Tibial nerve (tissue), 4 donors: ENCODE measurements around the gene SDCCAG8. TPM values are rescaled to one million over a fixed set of nuclear protein-coding genes. Genes with fewer than 3 reads are reported as not detected.

Experiments used
- DNase-seq, 2 donors: peaks; one replicate each; pipeline ENCODE4 v3.0.0-alpha.2; 2019; ENCODE audit warnings: low spot score in 2 of 2
- H3K27ac ChIP-seq, 4 donors: fragments of 200-600 bp; sonication (generic) in 3 of 4; one replicate each; pipeline ENCODE4 v1.5.1; 2017 to 2019; ENCODE audit warnings: mild to moderate bottlenecking in 1 of 4
- H3K27me3 ChIP-seq, 2 donors: fragments of 200-600 bp; sonication (generic) in 1 of 2; one replicate each; pipeline versions ENCODE4 v1.5.1 to v1.6.0; 2017 to 2019
- H3K36me3 ChIP-seq, 3 donors: fragments of 200-600 bp; sonication (generic); one replicate each; pipeline ENCODE4 v1.5.1; 2018 to 2019
- H3K4me1 ChIP-seq, 4 donors: fragments of 200-600 bp; sonication (generic) in 3 of 4; one replicate each; pipeline ENCODE4 v1.5.1; 2017 to 2019
- H3K4me3 ChIP-seq, 4 donors: fragments of 200-600 bp; sonication (generic) in 3 of 4; one replicate each; pipeline ENCODE4 v1.5.1; 2017 to 2019; ENCODE audit warnings: mild to moderate bottlenecking in 1 of 4, moderate library complexity in 1 of 4
- H3K9me3 ChIP-seq, 4 donors: fragments of 200-600 bp; sonication (generic) in 3 of 4; one replicate each; pipeline ENCODE4 v1.5.1; 2017 to 2019
- CTCF ChIP-seq, 5 experiments: fragments of 200-600 bp in 3 of 5; fragments of 450-650 bp in 2 of 5; sonication (generic) in 3 of 5; IDR thresholded peaks; one replicate each; pipeline ENCODE4 v1.5.1; 2016 to 2019; ENCODE audit warnings: antibody characterized with exemption in 5 of 5, mild to moderate bottlenecking in 3 of 5, moderate library complexity in 2 of 5
- EP300 ChIP-seq, 2 donors: sonication (generic); formaldehyde crosslinking; IDR thresholded peaks; one replicate each; pipeline ENCODE4 v1.6.1; 2017; ENCODE audit warnings: antibody characterized with exemption in 2 of 2, mild to moderate bottlenecking in 1 of 2
- POLR2A ChIP-seq, 2 donors: fragments of 450-650 bp; IDR thresholded peaks; one replicate each; pipeline ENCODE4 v1.6.1; 2017; ENCODE audit warnings: antibody characterized with exemption in 2 of 2, mild to moderate bottlenecking in 2 of 2, moderate library complexity in 2 of 2
- WGBS, 2 donors: methylation state at CpG; one replicate each; pipeline ENCODE4 v1.1.5; 2018; 5-methylcytosine and 5-hydroxymethylcytosine counted together
- total RNA-seq, 4 donors: library from RNA; depleted of rRNA; stranded (reverse); fragments of >200 nt; gene quantifications; one replicate each; pipeline ENCODE4 v1.1.0, GENCODE V29; 2016

SDCCAG8 gene
- total RNA-seq, 4 donors from 2014 or later, result 39.0 to 86.5 (median 56.0) TPM

GRCh38 chr1:243275316-243275715, 19.5 kb downstream of the SDCCAG8 start:
- TF ChIP-seq POLR2A (IDR thresholded peaks at IDR 0.05) (no peak), EP300 (IDR thresholded peaks at IDR 0.05) (no peak), CTCF (IDR thresholded peaks at IDR 0.05) (no peak)
- peaks cover 0 to 8% (median 6%) of the 10 kb centered on the region in 4 donors for H3K4me1 ChIP-seq
- H3K9me3 ChIP-seq, result peaks cover 0 to 17% (median 0%) of the 10 kb centered on the region in 4 donors
- DNase-seq, result no peak
- WGBS, 2 donors, result 87 to 89% methylated on average over 3 of the region's 3 CpGs
- H3K4me3 ChIP-seq, result no peak overlapping the region
- H3K27ac ChIP-seq, result no peak overlapping the region
- no peaks in the 10 kb centered on the region for H3K27me3 ChIP-seq
- peaks cover 0 to 71% (median 15%) of the 10 kb centered on the region in 3 donors for H3K36me3 ChIP-seq

- Histone ChIP-seq H3K9me3 (peaks cover 0 to 17% (median 0%) of the 10 kb centered on the region in 4 donors), H3K36me3 (peaks cover 0 to 72% (median 10%) of the 10 kb centered on the region in 3 donors), H3K4me3 (no peak overlapping the region), H3K27me3 (no peaks in the 10 kb centered on the region), H3K4me1 (peaks cover 0 to 3% (median 0%) of the 10 kb centered on the region in 4 donors), H3K27ac (no peak overlapping the region)
- WGBS, 2 donors, result 44 to 48% methylated on average over 3 of the region's 3 CpGs
- TF ChIP-seq EP300 (IDR thresholded peaks at IDR 0.05), result no peak
- no peak for TF ChIP-seq CTCF (IDR thresholded peaks at IDR 0.05)
- no peak for TF ChIP-seq POLR2A (IDR thresholded peaks at IDR 0.05)
- DNase-seq, result no peak
Observed at GRCh38 chr1:243280571-243281129, 24.8 kb downstream of the SDCCAG8 start.

DNA sequence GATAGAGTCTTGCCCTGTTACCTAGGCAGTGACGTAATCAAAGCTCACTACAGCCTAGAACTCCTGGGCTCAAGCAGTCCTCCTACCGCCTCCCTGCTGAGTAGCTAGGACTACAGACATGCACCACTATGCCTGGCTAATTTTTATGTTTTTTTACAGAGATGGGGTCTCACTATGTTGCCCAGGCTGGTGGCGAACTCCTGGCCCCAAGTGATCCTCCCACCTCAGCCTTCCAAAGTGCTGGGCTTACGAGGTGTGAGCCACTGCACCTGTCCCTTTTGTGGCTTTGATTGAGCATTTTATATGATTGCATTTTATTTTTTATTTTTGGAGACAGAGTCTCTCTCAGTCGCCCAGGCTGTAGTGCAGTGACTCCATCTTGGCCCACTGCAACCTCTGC, 25.8 kb downstream of the SDCCAG8 start:
- WGBS, 2 donors, result 96 to 97% methylated on average over 5 of the region's 5 CpGs
- no peak for DNase-seq

DNA sequence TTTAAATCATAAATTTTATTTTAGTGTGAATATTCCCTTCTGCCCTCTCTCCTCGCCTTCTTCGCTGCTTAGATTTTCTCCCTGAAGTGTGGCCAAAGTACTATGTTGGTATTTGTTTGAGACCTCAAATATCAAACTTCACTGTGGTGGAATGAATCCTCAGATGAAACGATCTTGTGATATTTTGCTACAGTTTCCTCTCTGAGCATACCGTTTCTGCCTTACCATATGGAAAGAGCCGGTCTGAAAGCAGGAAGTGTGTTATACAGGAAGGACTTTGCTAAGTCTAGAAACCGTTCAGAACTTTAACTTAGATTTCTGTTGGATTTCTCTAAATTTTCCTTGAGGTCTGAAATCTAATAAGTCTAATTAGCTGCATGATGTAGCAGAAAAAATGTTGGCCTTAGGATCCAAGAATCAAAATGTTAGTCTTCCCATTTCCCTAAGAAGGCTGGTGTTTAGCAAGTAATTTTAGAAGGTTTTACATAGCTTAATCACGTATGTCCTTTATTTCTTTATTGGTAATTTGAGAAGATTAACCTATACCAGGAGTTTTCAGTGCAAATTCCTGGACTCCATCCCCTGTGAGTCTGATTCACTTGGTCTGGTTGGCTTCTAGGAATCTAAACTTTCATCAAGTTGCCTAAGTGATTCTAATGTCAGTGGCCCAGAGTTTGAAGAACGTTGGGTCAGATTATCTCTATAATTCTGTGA, 30.7 kb downstream of the SDCCAG8 start:
- no peaks in the 10 kb centered on the region for H3K27me3 ChIP-seq
- H3K27ac ChIP-seq, result peak overlapping the region in 3 of 4 donors; percentile 8 to 70 (median 42)
- no peak for DNase-seq
- TF ChIP-seq CTCF (IDR thresholded peaks at IDR 0.05) (no peak), POLR2A (IDR thresholded peaks at IDR 0.05) (no peak), EP300 (IDR thresholded peaks at IDR 0.05) (peak in 1 of 2 donors; percentile 32)
- H3K4me3 ChIP-seq, result no peak overlapping the region
- peaks cover 0 to 75% (median 0%) of the 10 kb centered on the region in 3 donors for H3K36me3 ChIP-seq
- no peaks in the 10 kb centered on the region for H3K9me3 ChIP-seq
- peaks cover 0 to 22% (median 6%) of the 10 kb centered on the region in 4 donors for H3K4me1 ChIP-seq
- WGBS, 2 donors, result 56 to 65% methylated on average over 8 of the region's 8 CpGs

More for the DNA sequence above, 25.8 kb downstream of the SDCCAG8 start:
- Histone ChIP-seq H3K27ac (no peak overlapping the region), H3K36me3 (peaks cover 0 to 71% (median 6%) of the 10 kb centered on the region in 3 donors), H3K27me3 (no peaks in the 10 kb centered on the region), H3K9me3 (peaks cover 0 to 16% (median 0%) of the 10 kb centered on the region in 4 donors), H3K4me3 (no peak overlapping the region), H3K4me1 (peaks cover 0 to 8% (median 0%) of the 10 kb centered on the region in 4 donors)
- no peak for TF ChIP-seq EP300 (IDR thresholded peaks at IDR 0.05)
- TF ChIP-seq CTCF (IDR thresholded peaks at IDR 0.05), result no peak

GRCh38 chr1:243287123-243287460, 31.3 kb downstream of the SDCCAG8 start:
- H3K27ac ChIP-seq, result peak overlapping the region in 3 of 4 donors; percentile 8 to 70 (median 42)
- TF ChIP-seq POLR2A (IDR thresholded peaks at IDR 0.05), result no peak
- no peak for TF ChIP-seq CTCF (IDR thresholded peaks at IDR 0.05)
- TF ChIP-seq EP300 (IDR thresholded peaks at IDR 0.05), result no peak

More at GRCh38 chr1:243287123-243287460, 31.3 kb downstream of the SDCCAG8 start:
- no peak for DNase-seq
- H3K4me3 ChIP-seq, result no peak overlapping the region
- H3K4me1 ChIP-seq, result peaks cover 0 to 22% (median 6%) of the 10 kb centered on the region in 4 donors
- 37 to 39% methylated on average over 2 of the region's 2 CpGs for WGBS, 2 donors
- no peaks in the 10 kb centered on the region for H3K9me3 ChIP-seq
- H3K27me3 ChIP-seq, result no peaks in the 10 kb centered on the region
- H3K36me3 ChIP-seq, result peaks cover 0 to 72% (median 0%) of the 10 kb centered on the region in 3 donors
